GM23338 (cell line): ENCODE measurements around the gene DNAH17. TPM values are rescaled to one million over a fixed set of nuclear protein-coding genes. Genes with fewer than 3 reads are reported as not detected.

Source experiments
- ATAC-seq: fragments of 200-7000 bp; cut with Tn5 transposase; 3 replicates; pipeline ENCODE4 v1.9.1; 2020
- DNase-seq: peaks from one replicate; pipeline ENCODE4 v3.0.0-alpha.2; 2015; ENCODE audit warnings: low spot score
- H2AFZ ChIP-seq: fragments of 200-600 bp; sonication (generic); 2 replicates; pipeline ENCODE4 v1.8.0; 2016; ENCODE audit warnings: antibody characterized with exemption, mild to moderate bottlenecking, moderate library complexity
- H3F3A ChIP-seq: fragments of 200-600 bp; sonication (generic); replicated peaks from 2 replicates; pipeline ENCODE4 v1.8.0; 2017; ENCODE audit warnings: antibody characterized with exemption, mixed run types, low read depth
- H3K27ac ChIP-seq: fragments of 200-600 bp; sonication (generic); 2 replicates; pipeline ENCODE4 v1.6.1; 2016; ENCODE audit warnings: low read depth
- H3K27me3 ChIP-seq: fragments of 200-600 bp; sonication (generic); 2 replicates; pipeline ENCODE4 v1.8.0; 2016; ENCODE audit warnings: mild to moderate bottlenecking, mixed run types, moderate library complexity; ENCODE audit not compliant: insufficient read depth
- H3K36me3 ChIP-seq: fragments of 200-600 bp; sonication (generic); 2 replicates; pipeline ENCODE4 v1.8.0; 2016; ENCODE audit warnings: mild to moderate bottlenecking; ENCODE audit not compliant: insufficient read depth
- H3K4me1 ChIP-seq: fragments of 200-600 bp; sonication (generic); 2 replicates; pipeline ENCODE4 v1.8.0; 2016; ENCODE audit warnings: mild to moderate bottlenecking, moderate library complexity; ENCODE audit not compliant: insufficient read depth
- H3K4me2 ChIP-seq: fragments of 200-600 bp; sonication (generic); 2 replicates; pipeline ENCODE4 v1.7.1; 2017; ENCODE audit warnings: mixed run types
- H3K4me3 ChIP-seq: fragments of 200-600 bp; sonication (generic); 2 replicates; pipeline ENCODE4 v1.6.1; 2016; ENCODE audit warnings: mixed run types
- H3K79me2 ChIP-seq: fragments of 200-600 bp; sonication (generic); replicated peaks from 2 replicates; pipeline ENCODE4 v1.8.0; 2017; ENCODE audit warnings: mild to moderate bottlenecking; ENCODE audit not compliant: insufficient read depth
- H3K9me2 ChIP-seq: fragments of 200-600 bp; sonication (generic); 2 replicates; pipeline ENCODE4 v1.8.0; 2017; ENCODE audit not compliant: insufficient read depth
- H4K20me1 ChIP-seq: fragments of 200-600 bp; sonication (generic); replicated peaks from 2 replicates; pipeline ENCODE4 v1.8.0; 2017; ENCODE audit warnings: mild to moderate bottlenecking; ENCODE audit not compliant: insufficient read depth
- H3K27ac Mint-ChIP-seq: 2 replicates; pipeline ENCODE4 v1.8.0; 2020; ENCODE audit warnings: inconsistent platforms, mild to moderate bottlenecking, moderate library complexity, mixed read lengths
- H3K27me3 Mint-ChIP-seq: 3 replicates; pipeline ENCODE4 v1.8.0; 2022; ENCODE audit warnings: low read depth, mild to moderate bottlenecking, moderate library complexity, mixed read lengths, inconsistent platforms; ENCODE audit not compliant: insufficient read depth, poor library complexity
- H3K36me3 Mint-ChIP-seq: 3 replicates; pipeline ENCODE4 v1.8.0; 2021; ENCODE audit warnings: low read depth, mild to moderate bottlenecking, inconsistent platforms, moderate library complexity, mixed read lengths
- H3K4me1 Mint-ChIP-seq: 3 replicates; pipeline ENCODE4 v1.8.0; 2020; ENCODE audit warnings: mild to moderate bottlenecking, inconsistent platforms, mixed read lengths
- H3K4me3 Mint-ChIP-seq: 3 replicates; pipeline ENCODE4 v1.8.0; 2021; ENCODE audit warnings: moderate library complexity, mild to moderate bottlenecking, inconsistent platforms, mixed read lengths
- H3K9me3 Mint-ChIP-seq: 3 replicates; pipeline ENCODE4 v1.8.0; 2020; ENCODE audit warnings: moderate library complexity, mild to moderate bottlenecking, inconsistent platforms, mixed read lengths
- CREB1 ChIP-seq: fragments of 250-450 bp; sonication (Bioruptor Pico); IDR thresholded peaks from 2 replicates; pipeline ENCODE4 v1.5.0; 2020; ENCODE audit warnings: low read depth, mild to moderate bottlenecking, moderate library complexity
- CTCF ChIP-seq, 2 experiments: fragments of 200-600 bp in 1 of 2; sonication (generic) in 1 of 2; conservative IDR thresholded peaks; 2 replicates each; pipeline versions ENCODE4 v1.5.1 to v1.6.1; 2016 to 2017; ENCODE audit warnings: antibody characterized with exemption in 2 of 2, low read depth in 2 of 2, mild to moderate bottlenecking in 2 of 2, moderate library complexity in 1 of 2
- ETS1 ChIP-seq: IDR thresholded peaks from 2 replicates; pipeline ENCODE4 v1.6.1; 2016; ENCODE audit warnings: antibody characterized with exemption
- EZH2 ChIP-seq: fragments of 200-600 bp; sonication (generic); IDR thresholded peaks from one replicate; pipeline ENCODE4 v1.8.0; 2017; ENCODE audit warnings: antibody characterized with exemption, mild to moderate bottlenecking, low read depth; ENCODE audit not compliant: unreplicated experiment
- EZH2phosphoT487 ChIP-seq: fragments of 200-600 bp; sonication (generic); IDR thresholded peaks from one replicate; pipeline ENCODE4 v1.8.1; 2018; ENCODE audit warnings: antibody characterized with exemption; ENCODE audit not compliant: unreplicated experiment
- ZNF331 ChIP-seq: fragments of 250-450 bp; sonication (Bioruptor Pico); IDR thresholded peaks from 2 replicates; pipeline ENCODE4 v1.5.0; 2020; ENCODE audit warnings: low read depth, mild to moderate bottlenecking, moderate library complexity
- polyA plus RNA-seq: library from polyadenylated mRNA; unstranded; fragments of >200 nt; fragmentation: Nextera tagmentation; extraction: Ambion mirVana; gene quantifications from 2 replicates; pipeline ENCODE4 v1.2.1, GENCODE V29; 2016
- total RNA-seq: library from RNA; depleted of rRNA; stranded (reverse); fragments of >200 nt; shearing (Covaris generic); gene quantifications from 2 replicates; pipeline ENCODE4 v1.2.3, GENCODE V29; 2014
- TF ChIP-seq, protein P1 (sequence below): fragments of 250-450 bp; sonication (Bioruptor Pico); IDR thresholded peaks from 2 replicates; pipeline ENCODE4 v1.5.0; 2020; ENCODE audit warnings: mild to moderate bottlenecking, moderate library complexity

The DNAH17 gene
- total and polyA plus RNA-seq, 2 experiments from 2014 or later, result 0.59 to 2.0 TPM

DNA sequence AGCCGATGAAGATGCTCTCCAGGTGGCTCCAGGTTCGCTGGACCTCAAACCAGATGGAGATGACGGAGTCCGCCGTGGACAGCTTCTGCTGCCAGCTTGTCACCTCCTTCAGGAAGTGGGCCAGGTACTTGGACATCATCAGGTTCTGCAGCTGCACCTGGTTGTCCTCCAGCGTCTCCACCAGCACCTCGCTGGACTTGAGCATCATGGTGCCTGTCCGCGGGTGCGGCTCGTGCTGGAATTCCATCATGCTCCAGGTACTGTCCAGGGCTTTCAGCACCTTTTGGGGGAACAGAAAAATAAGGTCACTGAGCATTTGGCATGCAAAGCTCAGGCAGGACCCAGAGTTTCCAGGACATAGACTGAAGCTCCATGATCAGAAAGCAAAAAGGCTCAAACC is 69.7 kb downstream of the DNAH17 start:
- no peak overlapping the region for H3K4me3 Mint-ChIP-seq
- no peaks in the 10 kb centered on the region for H3K9me2 ChIP-seq
- no peak overlapping the region for H3K27ac ChIP-seq
- ATAC-seq (no peak), DNase-seq (no peak)
- no peaks in the 10 kb centered on the region for H4K20me1 ChIP-seq
- no peaks in the 10 kb centered on the region for H3K4me1 ChIP-seq
- no peaks in the 10 kb centered on the region for H3K79me2 ChIP-seq
- TF ChIP-seq CREB1 (CRISPR knock-in tag) (no peak), ETS1 (no peak), CTCF (conservative IDR thresholded peaks at IDR 0.05; ENCODE audit: low read depth in 2 of 2) (no peak), EZH2 (no peak), EZH2phosphoT487 (no peak), ZNF331 (CRISPR knock-in tag) (no peak)
- TF ChIP-seq, protein P1, sequence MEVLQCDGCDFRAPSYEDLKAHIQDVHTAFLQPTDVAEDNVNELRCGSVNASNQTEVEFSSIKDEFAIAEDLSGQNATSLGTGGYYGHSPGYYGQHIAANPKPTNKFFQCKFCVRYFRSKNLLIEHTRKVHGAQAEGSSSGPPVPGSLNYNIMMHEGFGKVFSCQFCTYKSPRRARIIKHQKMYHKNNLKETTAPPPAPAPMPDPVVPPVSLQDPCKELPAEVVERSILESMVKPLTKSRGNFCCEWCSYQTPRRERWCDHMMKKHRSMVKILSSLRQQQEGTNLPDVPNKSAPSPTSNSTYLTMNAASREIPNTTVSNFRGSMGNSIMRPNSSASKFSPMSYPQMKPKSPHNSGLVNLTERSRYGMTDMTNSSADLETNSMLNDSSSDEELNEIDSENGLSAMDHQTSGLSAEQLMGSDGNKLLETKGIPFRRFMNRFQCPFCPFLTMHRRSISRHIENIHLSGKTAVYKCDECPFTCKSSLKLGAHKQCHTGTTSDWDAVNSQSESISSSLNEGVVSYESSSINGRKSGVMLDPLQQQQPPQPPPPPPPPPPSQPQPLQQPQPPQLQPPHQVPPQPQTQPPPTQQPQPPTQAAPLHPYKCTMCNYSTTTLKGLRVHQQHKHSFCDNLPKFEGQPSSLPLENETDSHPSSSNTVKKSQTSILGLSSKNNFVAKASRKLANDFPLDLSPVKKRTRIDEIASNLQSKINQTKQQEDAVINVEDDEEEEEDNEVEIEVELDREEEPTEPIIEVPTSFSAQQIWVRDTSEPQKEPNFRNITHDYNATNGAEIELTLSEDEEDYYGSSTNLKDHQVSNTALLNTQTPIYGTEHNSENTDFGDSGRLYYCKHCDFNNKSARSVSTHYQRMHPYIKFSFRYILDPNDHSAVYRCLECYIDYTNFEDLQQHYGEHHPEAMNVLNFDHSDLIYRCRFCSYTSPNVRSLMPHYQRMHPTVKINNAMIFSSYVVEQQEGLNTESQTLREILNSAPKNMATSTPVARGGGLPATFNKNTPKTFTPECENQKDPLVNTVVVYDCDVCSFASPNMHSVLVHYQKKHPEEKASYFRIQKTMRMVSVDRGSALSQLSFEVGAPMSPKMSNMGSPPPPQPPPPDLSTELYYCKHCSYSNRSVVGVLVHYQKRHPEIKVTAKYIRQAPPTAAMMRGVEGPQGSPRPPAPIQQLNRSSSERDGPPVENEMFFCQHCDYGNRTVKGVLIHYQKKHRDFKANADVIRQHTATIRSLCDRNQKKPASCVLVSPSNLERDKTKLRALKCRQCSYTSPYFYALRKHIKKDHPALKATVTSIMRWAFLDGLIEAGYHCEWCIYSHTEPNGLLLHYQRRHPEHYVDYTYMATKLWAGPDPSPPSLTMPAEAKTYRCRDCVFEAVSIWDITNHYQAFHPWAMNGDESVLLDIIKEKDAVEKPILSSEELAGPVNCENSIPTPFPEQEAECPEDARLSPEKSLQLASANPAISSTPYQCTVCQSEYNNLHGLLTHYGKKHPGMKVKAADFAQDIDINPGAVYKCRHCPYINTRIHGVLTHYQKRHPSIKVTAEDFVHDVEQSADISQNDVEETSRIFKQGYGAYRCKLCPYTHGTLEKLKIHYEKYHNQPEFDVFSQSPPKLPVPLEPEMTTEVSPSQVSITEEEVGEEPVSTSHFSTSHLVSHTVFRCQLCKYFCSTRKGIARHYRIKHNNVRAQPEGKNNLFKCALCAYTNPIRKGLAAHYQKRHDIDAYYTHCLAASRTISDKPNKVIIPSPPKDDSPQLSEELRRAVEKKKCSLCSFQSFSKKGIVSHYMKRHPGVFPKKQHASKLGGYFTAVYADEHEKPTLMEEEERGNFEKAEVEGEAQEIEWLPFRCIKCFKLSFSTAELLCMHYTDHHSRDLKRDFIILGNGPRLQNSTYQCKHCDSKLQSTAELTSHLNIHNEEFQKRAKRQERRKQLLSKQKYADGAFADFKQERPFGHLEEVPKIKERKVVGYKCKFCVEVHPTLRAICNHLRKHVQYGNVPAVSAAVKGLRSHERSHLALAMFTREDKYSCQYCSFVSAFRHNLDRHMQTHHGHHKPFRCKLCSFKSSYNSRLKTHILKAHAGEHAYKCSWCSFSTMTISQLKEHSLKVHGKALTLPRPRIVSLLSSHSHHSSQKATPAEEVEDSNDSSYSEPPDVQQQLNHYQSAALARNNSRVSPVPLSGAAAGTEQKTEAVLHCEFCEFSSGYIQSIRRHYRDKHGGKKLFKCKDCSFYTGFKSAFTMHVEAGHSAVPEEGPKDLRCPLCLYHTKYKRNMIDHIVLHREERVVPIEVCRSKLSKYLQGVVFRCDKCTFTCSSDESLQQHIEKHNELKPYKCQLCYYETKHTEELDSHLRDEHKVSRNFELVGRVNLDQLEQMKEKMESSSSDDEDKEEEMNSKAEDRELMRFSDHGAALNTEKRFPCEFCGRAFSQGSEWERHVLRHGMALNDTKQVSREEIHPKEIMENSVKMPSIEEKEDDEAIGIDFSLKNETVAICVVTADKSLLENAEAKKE, result no peak
- peaks cover 4% of the 10 kb centered on the region for H3K27me3 Mint-ChIP-seq
- H2AFZ ChIP-seq, result no peak overlapping the region
- H3K27ac Mint-ChIP-seq, result no peak overlapping the region
- peaks cover 5% of the 10 kb centered on the region; the same call in 1 of the 3 replicates for H3K9me3 Mint-ChIP-seq
- peaks cover 3% of the 10 kb centered on the region; the same call in 1 of the 3 replicates for H3K4me1 Mint-ChIP-seq
- H3K36me3 ChIP-seq, result no peaks in the 10 kb centered on the region
- no peak overlapping the region for H3K4me3 ChIP-seq
- no peaks in the 10 kb centered on the region for H3K27me3 ChIP-seq
- no peaks in the 10 kb centered on the region for H3K36me3 Mint-ChIP-seq
- H3K4me2 ChIP-seq, result no peak overlapping the region
- no peaks in the 10 kb centered on the region for H3F3A ChIP-seq
